GM12878 (cell line): Measurements from ENCODE around the gene SP2. TPM values are rescaled to one million over a fixed set of nuclear protein-coding genes. Genes with fewer than 3 reads are reported as not detected.

Experiments used
- CHD4 ChIP-seq: fragments of 200-600 bp; sonication (generic); IDR thresholded peaks from 2 replicates; pipeline ENCODE4 v1.6.1; 2016; ENCODE audit warnings: mild to moderate bottlenecking
- EGR1 ChIP-seq, 2 experiments: IDR thresholded peaks; 1 replicate in 1 of 2; 2 replicates in 1 of 2; pipeline ENCODE4 v1.6.1; 2011 to 2012; ENCODE audit warnings: low read depth in 2 of 2, low read length in 2 of 2, borderline replicate concordance in 1 of 2, mild to moderate bottlenecking in 1 of 2, moderate library complexity in 1 of 2
- IKZF1 ChIP-seq: fragments of 450-650 bp; conservative IDR thresholded peaks from 2 replicates; pipeline ENCODE4 v1.6.1; 2017; ENCODE audit warnings: antibody characterized with exemption, mild to moderate bottlenecking
- SMC3 ChIP-seq: IDR thresholded peaks from 2 replicates; pipeline ENCODE4 v1.6.1; 2011; ENCODE audit warnings: low read length, improper control_type of control experiment, borderline replicate concordance
- SUPT20H ChIP-seq: IDR thresholded peaks from 2 replicates; pipeline ENCODE4 v1.6.1; 2011; ENCODE audit warnings: low read depth, mild to moderate bottlenecking, low read length, moderate library complexity, borderline replicate concordance; ENCODE audit not compliant: control insufficient read depth
- USF2 ChIP-seq: IDR thresholded peaks from 2 replicates; pipeline ENCODE4 v1.6.1; 2011; ENCODE audit warnings: low read depth, low read length, improper control_type of control experiment, borderline replicate concordance
- polyA plus RNA-seq, 11 experiments: library from polyadenylated mRNA; depleted of rRNA in 4 of 11; unstranded in 6 of 11; stranded (reverse) in 5 of 11; fragments of >200 nt; fragmentation: Nextera tagmentation in 4 of 11; fragmentation: Illumina TruSeq in 1 of 11; extraction: Ambion mirVana in 4 of 11; extraction: Trizol in 1 of 11; gene quantifications; 1 replicate in 1 of 11; 2 replicates in 10 of 11; pipeline versions ENCODE4 v1.2.1 to v1.2.3, GENCODE V29; 2011 to 2016; ENCODE audit warnings: inconsistent platforms in 2 of 11, missing spikeins in 2 of 11, low read depth in 1 of 11
- total RNA-seq, 4 experiments: library from RNA; depleted of rRNA in 3 of 4; stranded (reverse); fragments of >200 nt in 3 of 4; fragmentation: Illumina TruSeq in 1 of 4; extraction: Trizol in 1 of 4; gene quantifications; 2 replicates each; pipeline versions ENCODE4 v1.2.1 to v1.2.3, GENCODE V29; 2013 to 2021
- TF ChIP-seq, protein P1 (sequence below): IDR thresholded peaks from 2 replicates; pipeline ENCODE4 v1.6.1; 2012; ENCODE audit warnings: low read depth, low read length, improper control_type of control experiment
- TF ChIP-seq, protein P2 (sequence below): fragments of 450-650 bp; IDR thresholded peaks from 2 replicates; pipeline ENCODE4 v1.6.1; 2017; ENCODE audit warnings: mild to moderate bottlenecking, moderate library complexity

Gene SP2
- total and polyA plus RNA-seq, 10 of the 15 experiments (the other 5 are each of a cell fraction or from before 2014, with no cell fraction given): 1.2 to 19.1 (median 4.8) TPM

DNA sequence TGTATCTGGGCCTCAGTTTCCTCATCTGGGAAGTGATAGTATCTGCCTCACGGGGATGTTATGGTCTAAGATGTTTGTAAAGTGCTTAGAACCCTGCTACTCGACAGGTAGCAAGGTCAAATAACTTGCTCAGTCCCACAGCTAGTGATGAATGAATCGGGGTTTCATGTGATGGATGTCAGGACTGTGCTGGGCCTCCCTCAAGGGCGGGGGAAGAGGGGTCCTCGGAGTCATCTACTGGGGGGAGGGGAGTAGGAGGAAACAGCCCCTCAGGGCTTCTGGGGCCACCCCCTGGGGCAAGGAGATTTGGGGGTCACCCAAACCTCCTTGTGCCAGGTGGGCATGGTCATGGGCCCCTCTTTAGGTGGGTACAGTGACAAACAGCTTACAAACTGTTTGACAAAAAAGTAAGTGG lies 46.1 kb downstream of the SP2 start (continued):
- TF ChIP-seq USF2 (no peak), SMC3 (no peak), SUPT20H (no peak), IKZF1 (no peak), EGR1 (IDR thresholded peaks at IDR 0.05; ENCODE audit: borderline replicate concordance in 1 of 2, low read depth in 2 of 2, low read length in 2 of 2) (no peak), CHD4 (no peak)
- TF ChIP-seq, protein P1, sequence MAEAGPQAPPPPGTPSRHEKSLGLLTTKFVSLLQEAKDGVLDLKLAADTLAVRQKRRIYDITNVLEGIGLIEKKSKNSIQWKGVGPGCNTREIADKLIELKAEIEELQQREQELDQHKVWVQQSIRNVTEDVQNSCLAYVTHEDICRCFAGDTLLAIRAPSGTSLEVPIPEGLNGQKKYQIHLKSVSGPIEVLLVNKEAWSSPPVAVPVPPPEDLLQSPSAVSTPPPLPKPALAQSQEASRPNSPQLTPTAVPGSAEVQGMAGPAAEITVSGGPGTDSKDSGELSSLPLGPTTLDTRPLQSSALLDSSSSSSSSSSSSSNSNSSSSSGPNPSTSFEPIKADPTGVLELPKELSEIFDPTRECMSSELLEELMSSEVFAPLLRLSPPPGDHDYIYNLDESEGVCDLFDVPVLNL: no peak
- TF ChIP-seq, protein P2, sequence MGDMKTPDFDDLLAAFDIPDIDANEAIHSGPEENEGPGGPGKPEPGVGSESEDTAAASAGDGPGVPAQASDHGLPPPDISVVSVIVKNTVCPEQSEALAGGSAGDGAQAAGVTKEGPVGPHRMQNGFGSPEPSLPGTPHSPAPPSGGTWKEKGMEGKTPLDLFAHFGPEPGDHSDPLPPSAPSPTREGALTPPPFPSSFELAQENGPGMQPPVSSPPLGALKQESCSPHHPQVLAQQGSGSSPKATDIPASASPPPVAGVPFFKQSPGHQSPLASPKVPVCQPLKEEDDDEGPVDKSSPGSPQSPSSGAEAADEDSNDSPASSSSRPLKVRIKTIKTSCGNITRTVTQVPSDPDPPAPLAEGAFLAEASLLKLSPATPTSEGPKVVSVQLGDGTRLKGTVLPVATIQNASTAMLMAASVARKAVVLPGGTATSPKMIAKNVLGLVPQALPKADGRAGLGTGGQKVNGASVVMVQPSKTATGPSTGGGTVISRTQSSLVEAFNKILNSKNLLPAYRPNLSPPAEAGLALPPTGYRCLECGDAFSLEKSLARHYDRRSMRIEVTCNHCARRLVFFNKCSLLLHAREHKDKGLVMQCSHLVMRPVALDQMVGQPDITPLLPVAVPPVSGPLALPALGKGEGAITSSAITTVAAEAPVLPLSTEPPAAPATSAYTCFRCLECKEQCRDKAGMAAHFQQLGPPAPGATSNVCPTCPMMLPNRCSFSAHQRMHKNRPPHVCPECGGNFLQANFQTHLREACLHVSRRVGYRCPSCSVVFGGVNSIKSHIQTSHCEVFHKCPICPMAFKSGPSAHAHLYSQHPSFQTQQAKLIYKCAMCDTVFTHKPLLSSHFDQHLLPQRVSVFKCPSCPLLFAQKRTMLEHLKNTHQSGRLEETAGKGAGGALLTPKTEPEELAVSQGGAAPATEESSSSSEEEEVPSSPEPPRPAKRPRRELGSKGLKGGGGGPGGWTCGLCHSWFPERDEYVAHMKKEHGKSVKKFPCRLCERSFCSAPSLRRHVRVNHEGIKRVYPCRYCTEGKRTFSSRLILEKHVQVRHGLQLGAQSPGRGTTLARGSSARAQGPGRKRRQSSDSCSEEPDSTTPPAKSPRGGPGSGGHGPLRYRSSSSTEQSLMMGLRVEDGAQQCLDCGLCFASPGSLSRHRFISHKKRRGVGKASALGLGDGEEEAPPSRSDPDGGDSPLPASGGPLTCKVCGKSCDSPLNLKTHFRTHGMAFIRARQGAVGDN: no peak
